Gastroesophageal sphincter (tissue), 3 donors: Measurements from ENCODE around the gene NRXN3.

Source experiments
- POLR2A ChIP-seq, 2 donors: fragments of 450-650 bp; IDR thresholded peaks; one replicate each; pipeline ENCODE4 v1.6.1; 2017; ENCODE audit warnings: antibody characterized with exemption in 2 of 2, mild to moderate bottlenecking in 2 of 2, moderate library complexity in 1 of 2
- POLR2AphosphoS5 ChIP-seq: sonication (generic); formaldehyde crosslinking; IDR thresholded peaks from one replicate; pipeline ENCODE4 v1.6.1; 2017; ENCODE audit warnings: antibody characterized with exemption
- TF ChIP-seq, protein P1 (sequence below), 4 experiments: fragments of 200-600 bp in 2 of 4; fragments of 450-650 bp in 2 of 4; sonication (generic) in 1 of 4; IDR thresholded peaks; one replicate each; pipeline ENCODE4 v1.5.1; 2017 to 2019; ENCODE audit warnings: antibody characterized with exemption in 4 of 4, mild to moderate bottlenecking in 2 of 4, moderate library complexity in 2 of 4

DNA sequence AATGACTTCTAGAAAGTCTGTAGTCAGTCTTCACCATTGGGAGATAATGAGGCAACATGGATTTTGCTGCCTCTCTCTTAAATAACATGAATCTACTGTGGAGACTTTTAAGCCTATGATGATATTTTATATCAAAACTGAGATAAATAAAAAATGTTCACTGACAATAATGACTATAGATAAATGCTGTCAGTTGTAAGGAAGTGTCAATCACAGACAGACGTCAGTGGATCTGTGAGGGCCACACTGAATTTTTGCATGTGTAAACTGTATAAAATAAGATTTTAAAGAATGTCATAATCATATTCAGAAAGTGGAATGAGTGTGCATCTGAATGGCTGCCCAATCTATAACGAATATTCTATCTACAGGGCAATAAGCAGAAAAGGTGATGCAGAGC lies 364.0 kb downstream of the NRXN3 start:
- TF ChIP-seq, protein P1, sequence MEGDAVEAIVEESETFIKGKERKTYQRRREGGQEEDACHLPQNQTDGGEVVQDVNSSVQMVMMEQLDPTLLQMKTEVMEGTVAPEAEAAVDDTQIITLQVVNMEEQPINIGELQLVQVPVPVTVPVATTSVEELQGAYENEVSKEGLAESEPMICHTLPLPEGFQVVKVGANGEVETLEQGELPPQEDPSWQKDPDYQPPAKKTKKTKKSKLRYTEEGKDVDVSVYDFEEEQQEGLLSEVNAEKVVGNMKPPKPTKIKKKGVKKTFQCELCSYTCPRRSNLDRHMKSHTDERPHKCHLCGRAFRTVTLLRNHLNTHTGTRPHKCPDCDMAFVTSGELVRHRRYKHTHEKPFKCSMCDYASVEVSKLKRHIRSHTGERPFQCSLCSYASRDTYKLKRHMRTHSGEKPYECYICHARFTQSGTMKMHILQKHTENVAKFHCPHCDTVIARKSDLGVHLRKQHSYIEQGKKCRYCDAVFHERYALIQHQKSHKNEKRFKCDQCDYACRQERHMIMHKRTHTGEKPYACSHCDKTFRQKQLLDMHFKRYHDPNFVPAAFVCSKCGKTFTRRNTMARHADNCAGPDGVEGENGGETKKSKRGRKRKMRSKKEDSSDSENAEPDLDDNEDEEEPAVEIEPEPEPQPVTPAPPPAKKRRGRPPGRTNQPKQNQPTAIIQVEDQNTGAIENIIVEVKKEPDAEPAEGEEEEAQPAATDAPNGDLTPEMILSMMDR (IDR thresholded peaks at IDR 0.05), result no peak
- TF ChIP-seq POLR2A (IDR thresholded peaks at IDR 0.05) (no peak), POLR2AphosphoS5 (no peak)
